ENCODE measurements around the gene PPARD.
"Not testable (repeated sequence)": the region's sequence is repeated elsewhere in the genome, so short reads cannot be mapped to it uniquely, and the experiment has no call there.

The PPARD gene

GRCh38 chr6:35302604-35303241 lies 39.6 kb upstream of the PPARD start:
- peak overlapping the region; percentile 78 for H4K5ac ChIP-seq (ENCODE audit: low read length)
- peaks cover 8% of the 10 kb centered on the region for H3K4me1 ChIP-seq (ENCODE audit: control insufficient read depth, low read depth, low read length)
- no CpG with 5 or more reads among the region's 6 CpGs for WGBS (ENCODE audit: extremely low coverage, insufficient coverage, low lambda C conversion rate)
- H3K4me3 ChIP-seq (ENCODE audit: low read length): no peak overlapping the region
- peak overlapping the region; percentile 56 for H3K9ac ChIP-seq (ENCODE audit: low read length)
- DNase-seq: peak; percentile 81
- no peak overlapping the region for H2BK15ac ChIP-seq (replicated peaks; ENCODE audit: low read depth)
- H3K4me2 ChIP-seq (ENCODE audit: low read length): no peak overlapping the region
- no peak overlapping the region for H2BK120ac ChIP-seq (ENCODE audit: low read depth, low read length)
- no peaks in the 10 kb centered on the region for H3K79me1 ChIP-seq (ENCODE audit: low read length)
- peak overlapping the region; percentile 69 for H3K56ac ChIP-seq (ENCODE audit: low read length)
- H3K4ac ChIP-seq (ENCODE audit: low read depth, low read length): peak overlapping the region; percentile 25
- no peaks in the 10 kb centered on the region for H3K36me3 ChIP-seq (ENCODE audit: control insufficient read depth, insufficient read depth, low read length)
- H2BK5ac ChIP-seq (ENCODE audit: low read length): no peak overlapping the region
- H3K27me3 ChIP-seq (ENCODE audit: insufficient read depth, low read length, poor library complexity): no peaks in the 10 kb centered on the region
- H3K18ac ChIP-seq (ENCODE audit: low read length): no peak overlapping the region
- no peaks in the 10 kb centered on the region for H3K79me2 ChIP-seq (ENCODE audit: control insufficient read depth, insufficient read depth, low read length)
- no peak overlapping the region for H3K27ac ChIP-seq (ENCODE audit: low read depth, low read length)
- no peak overlapping the region for H3K23ac ChIP-seq (ENCODE audit: low read length)
- H4K8ac ChIP-seq (ENCODE audit: low read depth, low read length): no peak overlapping the region
- no peak overlapping the region for H2AK5ac ChIP-seq (ENCODE audit: low read length)

GRCh38 chr6:35304299-35304698 lies 38.1 kb upstream of the PPARD start:
- Histone ChIP-seq H3K4ac (ENCODE audit: low read depth, low read length) (no peak overlapping the region), H3K4me2 (ENCODE audit: low read length) (no peak overlapping the region), H3K56ac (ENCODE audit: low read length) (no peak overlapping the region), H3K18ac (ENCODE audit: low read length) (no peak overlapping the region), H3K36me3 (ENCODE audit: control insufficient read depth, insufficient read depth, low read length) (no peaks in the 10 kb centered on the region), H3K79me1 (ENCODE audit: low read length) (no peaks in the 10 kb centered on the region), H2BK120ac (ENCODE audit: low read depth, low read length) (no peak overlapping the region), H2AK5ac (ENCODE audit: low read length) (no peak overlapping the region), H3K27me3 (ENCODE audit: insufficient read depth, low read length, poor library complexity) (no peaks in the 10 kb centered on the region), H2BK5ac (ENCODE audit: low read length) (no peak overlapping the region), H3K4me3 (ENCODE audit: low read length) (no peak overlapping the region), H3K9ac (ENCODE audit: low read length) (no peak overlapping the region), H3K23ac (ENCODE audit: low read length) (no peak overlapping the region), H3K27ac (ENCODE audit: low read depth, low read length) (no peak overlapping the region), H4K8ac (ENCODE audit: low read depth, low read length) (no peak overlapping the region), H3K4me1 (ENCODE audit: control insufficient read depth, low read depth, low read length) (peaks cover 5% of the 10 kb centered on the region), H4K5ac (ENCODE audit: low read length) (no peak overlapping the region), H2BK15ac (replicated peaks; ENCODE audit: low read depth) (no peak overlapping the region), H3K79me2 (ENCODE audit: control insufficient read depth, insufficient read depth, low read length) (no peaks in the 10 kb centered on the region)
- no peak for DNase-seq
- no CpG with 5 or more reads among the region's 1 CpG for WGBS (ENCODE audit: extremely low coverage, insufficient coverage, low lambda C conversion rate)

GRCh38 chr6:35305117-35305516 lies 37.2 kb upstream of the PPARD start:
- Histone ChIP-seq H4K5ac (ENCODE audit: low read length) (no peak overlapping the region), H3K27ac (ENCODE audit: low read depth, low read length) (no peak overlapping the region), H2BK5ac (ENCODE audit: low read length) (no peak overlapping the region), H3K56ac (ENCODE audit: low read length) (no peak overlapping the region), H3K9ac (ENCODE audit: low read length) (no peak overlapping the region), H2AK5ac (ENCODE audit: low read length) (no peak overlapping the region), H3K4ac (ENCODE audit: low read depth, low read length) (no peak overlapping the region), H3K23ac (ENCODE audit: low read length) (no peak overlapping the region), H4K8ac (ENCODE audit: low read depth, low read length) (no peak overlapping the region), H3K4me3 (ENCODE audit: low read length) (no peak overlapping the region), H3K4me2 (ENCODE audit: low read length) (no peak overlapping the region), H3K36me3 (ENCODE audit: control insufficient read depth, insufficient read depth, low read length) (no peaks in the 10 kb centered on the region), H2BK120ac (ENCODE audit: low read depth, low read length) (no peak overlapping the region), H3K4me1 (ENCODE audit: control insufficient read depth, low read depth, low read length) (peaks cover 2% of the 10 kb centered on the region), H2BK15ac (replicated peaks; ENCODE audit: low read depth) (no peak overlapping the region), H3K79me1 (ENCODE audit: low read length) (no peaks in the 10 kb centered on the region), H3K79me2 (ENCODE audit: control insufficient read depth, insufficient read depth, low read length) (no peaks in the 10 kb centered on the region), H3K18ac (ENCODE audit: low read length) (no peak overlapping the region), H3K27me3 (ENCODE audit: insufficient read depth, low read length, poor library complexity) (no peaks in the 10 kb centered on the region)
- peak; percentile 43 for DNase-seq
- no CpG with 5 or more reads among the region's 8 CpGs for WGBS (ENCODE audit: extremely low coverage, insufficient coverage, low lambda C conversion rate)

GRCh38 chr6:35307138-35307537 lies 35.2 kb upstream of the PPARD start:
- not testable (repeated sequence) for H3K4me2 ChIP-seq (ENCODE audit: low read length); H2AK5ac ChIP-seq (ENCODE audit: low read length); H3K23ac ChIP-seq (ENCODE audit: low read length); H3K18ac ChIP-seq (ENCODE audit: low read length); H3K27me3 ChIP-seq (ENCODE audit: insufficient read depth, low read length, poor library complexity); H4K8ac ChIP-seq (ENCODE audit: low read depth, low read length); H3K79me2 ChIP-seq (ENCODE audit: control insufficient read depth, insufficient read depth, low read length); H3K79me1 ChIP-seq (ENCODE audit: low read length); H3K27ac ChIP-seq (ENCODE audit: low read depth, low read length); H3K36me3 ChIP-seq (ENCODE audit: control insufficient read depth, insufficient read depth, low read length); DNase-seq; H4K5ac ChIP-seq (ENCODE audit: low read length); H2BK5ac ChIP-seq (ENCODE audit: low read length); H3K9ac ChIP-seq (ENCODE audit: low read length); H3K4me3 ChIP-seq (ENCODE audit: low read length); H3K4ac ChIP-seq (ENCODE audit: low read depth, low read length); H3K4me1 ChIP-seq (ENCODE audit: control insufficient read depth, low read depth, low read length); H3K56ac ChIP-seq (ENCODE audit: low read length); H2BK120ac ChIP-seq (ENCODE audit: low read depth, low read length); H2BK15ac ChIP-seq (replicated peaks; ENCODE audit: low read depth)
- no CpG with 5 or more reads among the region's 15 CpGs for WGBS (ENCODE audit: extremely low coverage, insufficient coverage, low lambda C conversion rate)

- not testable (repeated sequence) for H3K79me1 ChIP-seq (ENCODE audit: low read length); H2BK5ac ChIP-seq (ENCODE audit: low read length); H3K4me1 ChIP-seq (ENCODE audit: control insufficient read depth, low read depth, low read length); H2BK15ac ChIP-seq (replicated peaks; ENCODE audit: low read depth); H4K5ac ChIP-seq (ENCODE audit: low read length); DNase-seq; H3K4ac ChIP-seq (ENCODE audit: low read depth, low read length); H2BK120ac ChIP-seq (ENCODE audit: low read depth, low read length); H3K18ac ChIP-seq (ENCODE audit: low read length); H3K9ac ChIP-seq (ENCODE audit: low read length); H3K79me2 ChIP-seq (ENCODE audit: control insufficient read depth, insufficient read depth, low read length); H2AK5ac ChIP-seq (ENCODE audit: low read length); H3K36me3 ChIP-seq (ENCODE audit: control insufficient read depth, insufficient read depth, low read length); H3K23ac ChIP-seq (ENCODE audit: low read length); H3K27me3 ChIP-seq (ENCODE audit: insufficient read depth, low read length, poor library complexity); H3K4me2 ChIP-seq (ENCODE audit: low read length); H3K4me3 ChIP-seq (ENCODE audit: low read length); H3K27ac ChIP-seq (ENCODE audit: low read depth, low read length); H4K8ac ChIP-seq (ENCODE audit: low read depth, low read length); H3K56ac ChIP-seq (ENCODE audit: low read length)
- WGBS (ENCODE audit: extremely low coverage, insufficient coverage, low lambda C conversion rate): no CpG with 5 or more reads among the region's 2 CpGs
Measured at GRCh38 chr6:35308543-35308942, 33.8 kb upstream of the PPARD start.

- Histone ChIP-seq H3K4me1 (ENCODE audit: control insufficient read depth, low read depth, low read length) (no peaks in the 10 kb centered on the region), H3K4me3 (ENCODE audit: low read length) (no peak overlapping the region), H2BK120ac (ENCODE audit: low read depth, low read length) (no peak overlapping the region), H3K18ac (ENCODE audit: low read length) (no peak overlapping the region), H2BK5ac (ENCODE audit: low read length) (no peak overlapping the region), H3K27ac (ENCODE audit: low read depth, low read length) (no peak overlapping the region), H3K4me2 (ENCODE audit: low read length) (no peak overlapping the region), H4K5ac (ENCODE audit: low read length) (no peak overlapping the region), H3K36me3 (ENCODE audit: control insufficient read depth, insufficient read depth, low read length) (no peaks in the 10 kb centered on the region), H3K56ac (ENCODE audit: low read length) (no peak overlapping the region), H4K8ac (ENCODE audit: low read depth, low read length) (no peak overlapping the region), H3K9ac (ENCODE audit: low read length) (no peak overlapping the region), H3K23ac (ENCODE audit: low read length) (no peak overlapping the region), H3K79me2 (ENCODE audit: control insufficient read depth, insufficient read depth, low read length) (no peaks in the 10 kb centered on the region), H2AK5ac (ENCODE audit: low read length) (no peak overlapping the region), H2BK15ac (replicated peaks; ENCODE audit: low read depth) (no peak overlapping the region), H3K79me1 (ENCODE audit: low read length) (no peaks in the 10 kb centered on the region), H3K27me3 (ENCODE audit: insufficient read depth, low read length, poor library complexity) (no peaks in the 10 kb centered on the region), H3K4ac (ENCODE audit: low read depth, low read length) (no peak overlapping the region)
- DNase-seq: no peak
- no CpG with 5 or more reads among the region's 9 CpGs for WGBS (ENCODE audit: extremely low coverage, insufficient coverage, low lambda C conversion rate)
Measured at GRCh38 chr6:35309611-35310264, 32.6 kb upstream of the PPARD start.
